HG03378 (cell line): ENCODE measurements around the gene KRTAP10-2.
"Not testable (repeated sequence)": the region's sequence is repeated elsewhere in the genome, so short reads cannot be mapped to it uniquely, and the experiment has no call there.

Source experiments
- ATAC-seq: cut with Tn5 transposase; IDR thresholded peaks from one replicate; pipeline ENCODE4 v1.9.1; 2021; ENCODE audit warnings: mild to moderate bottlenecking, moderate library complexity; ENCODE audit not compliant: unreplicated experiment

The KRTAP10-2 gene

GRCh38 chr21:44551340-44551961, at the start of gene KRTAP10-2:
KRTAP10-2 (minus strand) TSS chr21:44551505; CDS start chr21:44551458, 47 bp downstream.
- ATAC-seq = no peak

DNA sequence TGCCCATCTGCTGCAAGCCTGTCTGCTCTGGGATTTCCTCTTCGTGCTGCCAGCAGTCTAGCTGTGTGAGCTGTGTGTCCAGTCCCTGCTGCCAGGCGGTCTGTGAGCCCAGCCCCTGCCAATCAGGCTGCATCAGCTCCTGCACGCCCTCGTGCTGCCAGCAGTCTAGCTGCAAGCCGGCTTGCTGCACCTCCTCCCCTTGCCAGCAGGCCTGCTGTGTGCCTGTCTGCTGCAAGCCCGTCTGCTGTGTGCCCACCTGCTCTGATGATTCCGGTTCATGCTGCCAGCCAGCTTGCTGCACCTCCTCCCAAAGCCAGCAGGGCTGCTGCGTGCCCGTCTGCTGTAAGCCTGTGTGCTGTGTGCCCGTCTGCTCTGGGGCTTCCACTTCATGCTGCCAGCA, 49.8 kb upstream of the KRTAP10-2 start:
- ATAC-seq = not testable (repeated sequence)

GRCh38 chr21:44600118-44600978, 49.0 kb upstream of the KRTAP10-2 start, which contains the start of gene KRTAP10-7:
KRTAP10-7 (plus strand) TSS chr21:44600597; CDS start chr21:44600622, 25 bp downstream.
- ATAC-seq = not testable (repeated sequence)

DNA sequence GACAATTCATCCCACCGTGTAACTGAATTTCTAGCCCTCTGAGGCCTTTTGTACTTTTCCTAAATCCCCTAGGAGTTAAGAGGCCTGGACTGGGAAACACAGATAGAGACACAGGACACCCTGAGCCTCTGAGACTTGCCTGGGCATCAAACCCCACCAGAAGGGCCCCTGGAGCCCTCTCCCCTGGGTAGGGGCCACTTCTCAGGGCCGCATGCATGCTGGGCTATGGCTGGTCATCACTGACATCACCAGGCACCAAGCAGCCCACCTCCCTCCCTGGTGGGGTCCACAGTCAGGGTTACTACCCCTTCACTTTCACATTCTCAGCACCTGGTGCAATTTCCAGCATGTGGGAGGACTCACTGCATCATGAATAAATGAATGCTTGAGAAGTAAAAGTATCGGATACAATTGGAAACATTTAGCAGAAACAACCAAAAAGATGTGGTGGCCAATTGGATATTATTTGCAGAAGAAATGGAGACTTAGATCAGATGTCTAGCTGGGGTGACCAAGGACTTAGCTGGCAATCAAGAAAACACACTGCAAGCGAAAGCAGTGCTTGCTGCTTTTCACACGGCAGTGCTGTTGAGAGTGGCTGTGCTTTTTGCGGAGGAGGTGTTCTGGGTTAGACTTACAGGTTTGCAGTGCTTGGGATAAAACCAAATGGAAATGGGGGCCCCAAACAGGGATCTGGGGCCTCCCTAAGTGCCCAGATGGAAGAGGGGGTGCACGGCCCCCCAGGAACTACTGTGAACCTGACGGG, 48.1 kb upstream of the KRTAP10-2 start:
- no peak for ATAC-seq

- no peak for ATAC-seq
Observed at GRCh38 chr21:44598061-44598460, 46.8 kb upstream of the KRTAP10-2 start.

- no peak for ATAC-seq
Observed at GRCh38 chr21:44596068-44596725, 44.9 kb upstream of the KRTAP10-2 start.

GRCh38 chr21:44595524-44595923, 44.2 kb upstream of the KRTAP10-2 start:
- ATAC-seq = no peak

- no peak for ATAC-seq
Observed at GRCh38 chr21:44594406-44594916, 43.2 kb upstream of the KRTAP10-2 start.

DNA sequence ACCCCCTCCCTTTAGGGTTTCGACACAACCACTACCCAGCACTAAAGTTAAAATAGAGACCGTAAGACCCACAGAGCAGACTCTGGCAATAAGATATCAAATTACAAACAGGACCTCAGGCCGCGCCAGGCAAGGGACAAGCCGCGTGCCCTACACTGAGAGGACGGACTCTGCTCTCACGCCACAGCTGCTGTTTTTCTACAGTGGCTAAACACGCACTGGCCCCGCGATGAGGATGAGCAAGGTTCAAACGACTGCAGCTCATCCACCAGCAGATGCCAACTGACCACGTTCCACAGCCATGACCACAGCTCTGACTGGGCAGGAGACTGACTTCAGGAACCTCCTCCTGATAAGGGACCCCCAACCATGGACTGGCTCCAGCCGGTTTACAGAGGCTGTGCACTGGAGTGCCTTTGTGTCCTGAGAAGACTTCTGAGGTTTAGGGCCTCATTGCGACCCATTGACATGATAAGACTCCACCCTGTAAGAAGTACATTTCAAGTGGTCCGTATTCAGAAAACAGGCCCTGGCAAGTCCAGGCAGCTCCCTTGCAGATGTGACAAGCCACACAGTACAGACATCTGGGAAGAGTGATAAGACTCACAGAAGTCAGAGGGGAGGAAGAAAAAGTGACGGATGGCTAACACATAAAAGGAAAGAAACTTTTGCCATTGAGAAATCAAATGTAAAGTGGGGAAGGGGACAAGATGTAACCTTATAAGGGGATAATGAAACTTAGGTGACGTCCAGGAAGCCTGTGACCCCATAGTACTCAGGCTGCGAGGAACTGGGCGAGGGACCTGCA, 42.5 kb upstream of the KRTAP10-2 start:
- no peak for ATAC-seq

GRCh38 chr21:44592446-44593311, 41.4 kb upstream of the KRTAP10-2 start, which contains the start of gene KRTAP10-6:
KRTAP10-6 (minus strand) TSS chr21:44592505; CDS start chr21:44592484, 21 bp downstream.
- ATAC-seq = no peak

- ATAC-seq = not testable (repeated sequence)
Observed at GRCh38 chr21:44591801-44592130, 40.5 kb upstream of the KRTAP10-2 start.

DNA sequence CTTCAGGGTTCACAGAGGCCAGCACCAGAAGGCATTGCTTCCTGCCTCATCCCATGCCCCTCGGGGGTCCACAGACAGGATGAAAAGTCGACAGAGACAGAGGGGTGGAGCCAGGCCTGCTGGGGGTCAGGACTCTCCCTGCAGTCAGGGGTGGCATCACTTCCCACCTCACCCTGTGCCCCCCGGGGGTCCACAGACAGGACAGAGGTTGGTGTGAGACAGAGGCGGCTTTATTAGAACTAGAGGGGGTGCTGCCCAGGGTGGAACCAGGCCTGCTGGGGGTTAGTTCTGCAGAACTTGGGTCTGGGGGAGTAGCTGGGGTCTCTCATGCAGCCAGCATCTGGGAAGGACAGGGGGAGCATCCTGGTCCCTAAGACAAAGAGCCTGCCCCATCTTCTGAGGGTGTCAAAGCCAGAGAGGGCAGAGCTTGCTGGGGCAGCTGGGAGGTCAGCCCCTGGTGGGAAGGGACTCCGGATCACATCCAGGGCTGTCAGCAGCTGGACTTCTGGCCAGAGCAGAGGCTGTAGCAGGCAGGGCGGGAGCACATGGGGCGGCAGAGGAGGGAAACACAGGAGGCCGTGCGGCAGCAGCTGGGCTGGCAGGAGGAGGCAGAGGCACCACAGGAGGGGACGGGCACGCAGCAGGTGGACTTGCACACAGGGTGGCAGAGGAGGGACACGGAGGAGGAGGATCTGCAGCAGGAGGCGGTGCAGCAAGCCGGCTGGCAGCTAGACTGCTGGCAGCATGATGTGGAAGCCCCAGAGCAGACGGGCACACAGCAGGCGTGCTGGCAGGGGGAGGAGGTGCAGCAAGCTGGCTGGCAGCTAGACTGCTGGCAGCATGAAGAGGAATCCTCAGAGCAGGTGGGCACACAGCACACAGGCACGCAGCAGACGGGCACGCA, 39.8 kb upstream of the KRTAP10-2 start:
- ATAC-seq = not testable (repeated sequence)

DNA sequence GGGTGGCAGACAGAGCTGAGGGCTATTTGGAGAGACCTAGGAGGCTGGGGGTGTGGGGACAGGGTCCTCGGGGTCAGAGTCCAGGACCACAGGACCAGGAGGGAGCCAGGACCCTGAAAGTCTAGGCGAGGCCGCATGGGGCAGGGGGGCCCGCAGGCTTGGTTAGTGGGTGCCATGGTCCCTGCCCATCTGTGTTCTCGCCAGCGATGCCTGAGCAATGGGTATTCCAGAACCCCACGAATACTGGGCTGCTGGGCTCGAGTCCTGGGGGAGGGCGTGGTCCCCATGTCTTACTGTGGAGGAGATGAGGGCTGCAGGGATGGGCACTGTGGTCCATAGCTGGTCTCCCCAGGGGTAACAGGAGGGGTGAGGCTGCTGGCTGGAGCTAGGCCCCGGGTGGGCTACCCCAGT, 39.0 kb upstream of the KRTAP10-2 start:
- no peak for ATAC-seq

- no peak for ATAC-seq
Observed at GRCh38 chr21:44589586-44590305, 38.4 kb upstream of the KRTAP10-2 start.

GRCh38 chr21:44589094-44589493, 37.8 kb upstream of the KRTAP10-2 start:
- no peak for ATAC-seq

DNA sequence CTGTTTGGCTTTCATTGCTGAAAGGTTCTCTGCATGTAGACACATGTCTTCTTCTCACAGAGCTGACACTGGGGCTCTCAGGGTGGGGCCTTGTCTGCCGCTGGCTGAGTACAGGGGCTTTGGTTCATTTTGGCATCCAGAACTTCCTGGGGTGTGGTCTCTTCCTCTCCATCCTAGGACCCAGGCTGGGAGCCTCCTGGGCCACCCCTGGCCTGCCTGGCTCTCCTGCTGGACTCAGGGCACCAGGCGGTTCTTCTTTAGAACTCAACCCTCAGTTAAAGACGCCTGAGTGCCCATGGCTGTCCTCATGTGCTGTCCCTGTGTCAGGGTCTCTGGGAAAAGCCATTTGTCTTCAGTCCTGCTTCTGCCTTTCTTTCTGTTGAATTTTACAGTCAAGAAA, 34.6 kb upstream of the KRTAP10-2 start:
- no peak for ATAC-seq

DNA sequence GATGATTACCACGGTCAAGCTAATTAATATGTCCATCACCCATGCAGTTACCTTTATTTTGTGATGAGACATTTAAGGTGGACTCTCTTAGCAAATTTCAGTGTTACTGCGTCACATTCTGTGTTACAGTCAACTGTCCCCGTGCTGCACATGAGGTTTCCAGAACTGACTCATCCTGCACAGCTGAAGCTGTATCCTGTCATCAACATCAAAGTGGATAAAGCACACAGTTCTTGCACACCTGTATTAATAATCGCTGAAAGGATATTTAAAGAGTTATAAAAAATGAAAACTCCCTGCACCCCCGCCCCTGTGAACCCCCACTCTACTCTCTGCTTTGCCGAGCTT, 32.5 kb upstream of the KRTAP10-2 start:
- no peak for ATAC-seq
